WTC11 (cell line): ENCODE data around the gene LDLRAD4. TPM values are rescaled to one million over a fixed set of nuclear protein-coding genes. Genes with fewer than 3 reads are reported as not detected.

Experiments
- ATAC-seq: fragments of 200-7000 bp; cut with Tn5 transposase; 2 replicates; pipeline ENCODE4 v1.10.0; 2021; ENCODE audit warnings: mild to moderate bottlenecking, moderate library complexity
- CTCF ChIA-PET: fragments of 300-600 bp; sonication (Branson Sonifier 250); formaldehyde crosslinking; loops from one replicate; lab custom pipeline; 2021; ENCODE audit warnings: antibody characterized with exemption; lab: Charles Lee
- POLR2A ChIA-PET: fragments of 350-600 bp; sonication (Branson Sonifier 250); formaldehyde crosslinking; loops from one replicate; lab custom pipeline; 2021; ENCODE audit warnings: antibody characterized with exemption; lab: Charles Lee
- DNase-seq: peaks from one replicate; pipeline ENCODE4 v3.0.0; 2021; ENCODE audit warnings: low spot score
- H3K27ac Mint-ChIP-seq: 2 replicates; pipeline ENCODE4 v1.8.0; 2021; ENCODE audit warnings: mixed read lengths
- H3K27me3 Mint-ChIP-seq: 2 replicates; pipeline ENCODE4 v1.8.0; 2021; ENCODE audit warnings: low read depth, mild to moderate bottlenecking, moderate library complexity, mixed read lengths
- H3K36me3 Mint-ChIP-seq: 2 replicates; pipeline ENCODE4 v1.8.0; 2021; ENCODE audit warnings: mixed read lengths
- H3K4me1 Mint-ChIP-seq: 2 replicates; pipeline ENCODE4 v1.8.0; 2022; ENCODE audit warnings: mixed read lengths
- H3K4me3 Mint-ChIP-seq: 2 replicates; pipeline ENCODE4 v1.8.0; 2021; ENCODE audit warnings: mild to moderate bottlenecking, moderate library complexity, mixed read lengths
- H3K9me3 Mint-ChIP-seq: 2 replicates; pipeline ENCODE4 v1.8.0; 2021; ENCODE audit warnings: mixed read lengths
- CREB1 ChIP-seq: sonication (generic); formaldehyde crosslinking; IDR thresholded peaks from 2 replicates; pipeline ENCODE4 v1.8.0; 2023; ENCODE audit warnings: mild to moderate bottlenecking, missing genetic modification reagents
- ESRRA ChIP-seq: sonication (generic); formaldehyde crosslinking; IDR thresholded peaks from 2 replicates; pipeline ENCODE4 v1.8.1; 2022; ENCODE audit warnings: mild to moderate bottlenecking, missing genetic modification reagents, borderline replicate concordance
- ETV6 ChIP-seq: sonication (generic); formaldehyde crosslinking; IDR thresholded peaks from 2 replicates; pipeline ENCODE4 v1.8.1; 2022; ENCODE audit warnings: mild to moderate bottlenecking, missing genetic modification reagents
- JUN ChIP-seq: sonication (generic); formaldehyde crosslinking; IDR thresholded peaks from 2 replicates; pipeline ENCODE4 v1.8.0; 2023; ENCODE audit warnings: mild to moderate bottlenecking, missing genetic modification reagents
- KAT7 ChIP-seq: sonication (generic); formaldehyde crosslinking; IDR thresholded peaks from 2 replicates; pipeline ENCODE4 v1.8.1; 2023; ENCODE audit warnings: missing genetic modification reagents, mild to moderate bottlenecking, borderline replicate concordance
- NFE2L1 ChIP-seq: sonication (generic); formaldehyde crosslinking; IDR thresholded peaks from 2 replicates; pipeline ENCODE4 v1.8.1; 2023; ENCODE audit warnings: missing genetic modification reagents
- TP53 ChIP-seq: sonication (generic); formaldehyde crosslinking; IDR thresholded peaks from 2 replicates; pipeline ENCODE4 v1.8.1; 2023; ENCODE audit warnings: mild to moderate bottlenecking, missing genetic modification reagents
- total RNA-seq: library from RNA; stranded (reverse); gene quantifications from 3 replicates; pipeline ENCODE4 v1.2.3, GENCODE V29; 2021
- TF ChIP-seq, protein P1 (sequence below): sonication (generic); formaldehyde crosslinking; IDR thresholded peaks from 2 replicates; pipeline ENCODE4 v1.8.0; 2022; ENCODE audit warnings: mild to moderate bottlenecking, missing genetic modification reagents
- TF ChIP-seq, protein P2 (sequence below): fragments of 200-600 bp; IDR thresholded peaks from 2 replicates; pipeline ENCODE4 v1.8.0; 2022; ENCODE audit warnings: antibody characterized with exemption
- TF ChIP-seq, protein P3 (sequence below): sonication (generic); formaldehyde crosslinking; IDR thresholded peaks from 2 replicates; pipeline ENCODE4 v1.8.1; 2022; ENCODE audit warnings: low read depth, mild to moderate bottlenecking, moderate library complexity, missing genetic modification reagents, borderline replicate concordance
- TF ChIP-seq, protein P4 (sequence below): fragments of 250-450 bp; sonication (Bioruptor Pico); IDR thresholded peaks from 2 replicates; pipeline ENCODE4 v2.1.2; 2022; ENCODE audit warnings: mild to moderate bottlenecking, moderate library complexity
- TF ChIP-seq, protein P5 (sequence below): fragments of 250-450 bp; sonication (Bioruptor Pico); conservative IDR thresholded peaks from 2 replicates; pipeline ENCODE4 v1.9.0; 2021; ENCODE audit warnings: mild to moderate bottlenecking

LDLRAD4 gene
- total RNA-seq, 1 experiment from 2014 or later: 6.2 TPM

DNA sequence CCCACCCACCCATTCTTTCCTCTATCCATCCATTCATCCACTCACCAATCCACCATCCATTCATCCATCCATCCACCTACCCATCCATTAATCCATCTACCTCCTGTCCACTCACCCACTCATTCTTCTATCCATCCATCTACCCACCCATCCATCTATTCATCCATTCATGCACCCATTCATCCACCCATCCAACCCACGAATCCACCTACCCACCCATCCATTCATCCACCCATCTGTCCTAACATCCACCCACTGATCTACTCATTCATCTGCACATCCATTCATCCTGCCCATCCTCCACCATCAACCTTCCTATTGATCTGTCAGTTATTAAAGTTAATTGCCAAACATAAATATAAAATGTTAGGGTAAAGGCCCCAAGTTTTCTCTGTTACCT, 25.6 kb downstream of the LDLRAD4 start (continued):
- TF ChIP-seq, protein P1, sequence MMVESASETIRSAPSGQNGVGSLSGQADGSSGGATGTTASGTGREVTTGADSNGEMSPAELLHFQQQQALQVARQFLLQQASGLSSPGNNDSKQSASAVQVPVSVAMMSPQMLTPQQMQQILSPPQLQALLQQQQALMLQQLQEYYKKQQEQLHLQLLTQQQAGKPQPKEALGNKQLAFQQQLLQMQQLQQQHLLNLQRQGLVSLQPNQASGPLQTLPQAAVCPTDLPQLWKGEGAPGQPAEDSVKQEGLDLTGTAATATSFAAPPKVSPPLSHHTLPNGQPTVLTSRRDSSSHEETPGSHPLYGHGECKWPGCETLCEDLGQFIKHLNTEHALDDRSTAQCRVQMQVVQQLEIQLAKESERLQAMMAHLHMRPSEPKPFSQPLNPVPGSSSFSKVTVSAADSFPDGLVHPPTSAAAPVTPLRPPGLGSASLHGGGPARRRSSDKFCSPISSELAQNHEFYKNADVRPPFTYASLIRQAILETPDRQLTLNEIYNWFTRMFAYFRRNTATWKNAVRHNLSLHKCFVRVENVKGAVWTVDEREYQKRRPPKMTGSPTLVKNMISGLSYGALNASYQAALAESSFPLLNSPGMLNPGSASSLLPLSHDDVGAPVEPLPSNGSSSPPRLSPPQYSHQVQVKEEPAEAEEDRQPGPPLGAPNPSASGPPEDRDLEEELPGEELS: no peak
- no peak for TF ChIP-seq KAT7 (CRISPR knock-in tag)

DNA sequence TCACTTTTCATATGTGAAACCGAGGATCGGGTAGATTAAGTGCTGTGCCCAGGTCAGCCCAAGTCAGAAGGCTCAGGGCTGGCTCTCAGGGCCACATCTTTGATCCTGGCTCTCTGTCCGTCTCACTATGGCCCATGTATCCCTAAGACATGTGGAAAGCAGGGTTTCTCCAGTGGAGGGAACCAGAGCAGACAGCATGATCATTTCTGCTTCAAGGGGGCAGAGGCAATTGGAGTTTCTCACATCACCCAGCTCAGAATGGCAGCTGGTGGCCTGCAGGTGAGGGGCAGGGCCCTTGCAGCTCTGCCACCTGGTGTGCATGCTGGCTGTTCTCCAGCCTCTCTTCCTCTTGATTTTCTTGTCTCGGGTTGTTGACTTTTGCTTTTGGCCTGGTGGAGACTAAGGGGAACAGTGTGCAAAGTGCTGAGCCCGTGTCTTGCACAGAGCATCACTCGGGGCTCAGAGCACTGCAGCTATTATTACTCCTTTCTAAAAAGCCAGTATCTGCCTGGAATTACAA, 27.0 kb downstream of the LDLRAD4 start:
- POLR2A ChIA-PET: no interaction called here
- Mint-ChIP-seq H3K4me1 (no peaks in the 10 kb centered on the region), H3K27me3 (no peaks in the 10 kb centered on the region), H3K4me3 (no peak overlapping the region), H3K36me3 (no peaks in the 10 kb centered on the region), H3K9me3 (no peaks in the 10 kb centered on the region), H3K27ac (no peak overlapping the region)
- ATAC-seq (no peak), DNase-seq (no peak)
- CTCF ChIA-PET: interaction anchor here (1.0 kb wide), 1 partner anchor 133 kb away, joined by 3 read pairs; no protein-coding TSS in a partner anchor
- TF ChIP-seq, protein P2, sequence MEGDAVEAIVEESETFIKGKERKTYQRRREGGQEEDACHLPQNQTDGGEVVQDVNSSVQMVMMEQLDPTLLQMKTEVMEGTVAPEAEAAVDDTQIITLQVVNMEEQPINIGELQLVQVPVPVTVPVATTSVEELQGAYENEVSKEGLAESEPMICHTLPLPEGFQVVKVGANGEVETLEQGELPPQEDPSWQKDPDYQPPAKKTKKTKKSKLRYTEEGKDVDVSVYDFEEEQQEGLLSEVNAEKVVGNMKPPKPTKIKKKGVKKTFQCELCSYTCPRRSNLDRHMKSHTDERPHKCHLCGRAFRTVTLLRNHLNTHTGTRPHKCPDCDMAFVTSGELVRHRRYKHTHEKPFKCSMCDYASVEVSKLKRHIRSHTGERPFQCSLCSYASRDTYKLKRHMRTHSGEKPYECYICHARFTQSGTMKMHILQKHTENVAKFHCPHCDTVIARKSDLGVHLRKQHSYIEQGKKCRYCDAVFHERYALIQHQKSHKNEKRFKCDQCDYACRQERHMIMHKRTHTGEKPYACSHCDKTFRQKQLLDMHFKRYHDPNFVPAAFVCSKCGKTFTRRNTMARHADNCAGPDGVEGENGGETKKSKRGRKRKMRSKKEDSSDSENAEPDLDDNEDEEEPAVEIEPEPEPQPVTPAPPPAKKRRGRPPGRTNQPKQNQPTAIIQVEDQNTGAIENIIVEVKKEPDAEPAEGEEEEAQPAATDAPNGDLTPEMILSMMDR: no peak
- TF ChIP-seq JUN: no peak
- TF ChIP-seq, protein P3, sequence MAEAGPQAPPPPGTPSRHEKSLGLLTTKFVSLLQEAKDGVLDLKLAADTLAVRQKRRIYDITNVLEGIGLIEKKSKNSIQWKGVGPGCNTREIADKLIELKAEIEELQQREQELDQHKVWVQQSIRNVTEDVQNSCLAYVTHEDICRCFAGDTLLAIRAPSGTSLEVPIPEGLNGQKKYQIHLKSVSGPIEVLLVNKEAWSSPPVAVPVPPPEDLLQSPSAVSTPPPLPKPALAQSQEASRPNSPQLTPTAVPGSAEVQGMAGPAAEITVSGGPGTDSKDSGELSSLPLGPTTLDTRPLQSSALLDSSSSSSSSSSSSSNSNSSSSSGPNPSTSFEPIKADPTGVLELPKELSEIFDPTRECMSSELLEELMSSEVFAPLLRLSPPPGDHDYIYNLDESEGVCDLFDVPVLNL (CRISPR knock-in tag): no peak
- TF ChIP-seq ESRRA (CRISPR knock-in tag): no peak
- TF ChIP-seq, protein P4, sequence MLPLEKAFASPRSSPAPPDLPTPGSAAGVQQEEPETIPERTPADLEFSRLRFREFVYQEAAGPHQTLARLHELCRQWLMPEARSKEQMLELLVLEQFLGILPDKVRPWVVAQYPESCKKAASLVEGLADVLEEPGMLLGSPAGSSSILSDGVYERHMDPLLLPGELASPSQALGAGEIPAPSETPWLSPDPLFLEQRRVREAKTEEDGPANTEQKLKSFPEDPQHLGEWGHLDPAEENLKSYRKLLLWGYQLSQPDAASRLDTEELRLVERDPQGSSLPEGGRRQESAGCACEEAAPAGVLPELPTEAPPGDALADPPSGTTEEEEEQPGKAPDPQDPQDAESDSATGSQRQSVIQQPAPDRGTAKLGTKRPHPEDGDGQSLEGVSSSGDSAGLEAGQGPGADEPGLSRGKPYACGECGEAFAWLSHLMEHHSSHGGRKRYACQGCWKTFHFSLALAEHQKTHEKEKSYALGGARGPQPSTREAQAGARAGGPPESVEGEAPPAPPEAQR (CRISPR knock-in tag): no peak
- TF ChIP-seq, protein P5, sequence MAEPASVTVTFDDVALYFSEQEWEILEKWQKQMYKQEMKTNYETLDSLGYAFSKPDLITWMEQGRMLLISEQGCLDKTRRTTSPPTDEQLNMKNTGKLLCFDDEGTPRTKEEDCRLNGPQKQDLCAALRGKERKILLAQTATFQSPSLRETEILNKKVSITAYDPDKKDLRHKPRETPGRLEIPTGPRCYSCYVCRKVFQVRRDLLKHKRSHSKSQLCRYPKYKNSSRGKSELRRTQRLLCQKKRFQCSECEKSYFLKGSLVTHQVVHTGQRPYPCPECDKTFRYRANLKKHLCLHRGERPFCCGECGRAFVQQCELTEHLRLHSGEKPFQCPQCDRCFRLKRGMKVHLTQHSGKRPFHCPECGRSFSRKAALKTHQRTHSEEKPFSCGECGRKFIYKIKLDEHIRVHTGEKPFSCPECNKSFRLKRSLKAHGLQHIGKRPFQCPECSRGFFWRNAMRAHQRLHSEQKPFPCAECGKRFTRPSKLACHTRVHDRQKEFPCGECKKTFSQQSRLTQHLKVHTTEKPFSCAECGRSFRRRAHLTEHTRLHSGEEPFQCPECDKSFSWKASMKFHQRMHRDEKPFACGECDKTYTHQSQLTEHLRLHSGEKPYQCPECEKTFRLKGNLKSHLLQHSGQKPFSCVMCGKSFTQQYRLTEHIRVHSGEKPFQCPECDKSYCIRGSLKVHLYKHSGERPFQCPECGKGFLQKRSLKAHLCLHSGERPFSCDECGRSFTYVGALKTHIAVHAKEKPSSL (CRISPR knock-in tag): no peak
- no peak for TF ChIP-seq NFE2L1 (CRISPR knock-in tag)

DNA sequence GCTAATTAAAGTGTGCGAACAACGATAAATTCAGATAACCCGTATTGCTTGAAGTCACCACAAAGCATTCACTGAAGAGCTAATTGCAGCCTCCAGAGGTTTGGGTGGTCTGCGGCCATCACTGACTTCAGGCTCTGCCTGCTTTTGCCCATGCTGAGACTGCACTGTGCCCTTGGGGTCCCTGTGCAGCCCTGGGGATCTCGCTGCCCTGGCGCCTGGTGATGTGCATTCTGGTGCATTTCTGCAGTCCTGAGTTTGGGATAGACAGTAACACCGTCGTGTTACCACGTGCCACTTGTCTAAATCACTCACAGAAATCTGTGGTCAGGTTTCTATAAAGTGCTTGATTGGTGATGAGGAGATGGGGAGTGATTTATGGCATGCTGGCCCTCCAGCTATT, 27.6 kb downstream of the LDLRAD4 start:
- Mint-ChIP-seq H3K36me3 (no peaks in the 10 kb centered on the region), H3K4me1 (no peaks in the 10 kb centered on the region), H3K27ac (no peak overlapping the region), H3K27me3 (no peaks in the 10 kb centered on the region), H3K9me3 (no peaks in the 10 kb centered on the region), H3K4me3 (no peak overlapping the region)
- TF ChIP-seq ETV6 (CRISPR knock-in tag): no peak
- no peak for TF ChIP-seq CREB1
- no peak for TF ChIP-seq TP53 (CRISPR knock-in tag)
- ChIA-PET CTCF (interaction anchor here (1.0 kb wide), 1 partner anchor 133 kb away, joined by 3 read pairs; no protein-coding TSS in a partner anchor), POLR2A (no interaction called here)
- DNase-seq (no peak), ATAC-seq (no peak)
